GM23338 (cell line): ENCODE data around the gene ABCD1. TPM values are rescaled to one million over a fixed set of nuclear protein-coding genes. Genes with fewer than 3 reads are reported as not detected.

Experiments used
- ATAC-seq: fragments of 200-7000 bp; cut with Tn5 transposase; 3 replicates; pipeline ENCODE4 v1.9.1; 2020
- DNase-seq: peaks from one replicate; pipeline ENCODE4 v3.0.0-alpha.2; 2015; ENCODE audit warnings: low spot score
- H2AFZ ChIP-seq: fragments of 200-600 bp; sonication (generic); 2 replicates; pipeline ENCODE4 v1.8.0; 2016; ENCODE audit warnings: antibody characterized with exemption, mild to moderate bottlenecking, moderate library complexity
- H3F3A ChIP-seq: fragments of 200-600 bp; sonication (generic); replicated peaks from 2 replicates; pipeline ENCODE4 v1.8.0; 2017; ENCODE audit warnings: antibody characterized with exemption, mixed run types, low read depth
- H3K27ac ChIP-seq: fragments of 200-600 bp; sonication (generic); 2 replicates; pipeline ENCODE4 v1.6.1; 2016; ENCODE audit warnings: low read depth
- H3K27me3 ChIP-seq: fragments of 200-600 bp; sonication (generic); 2 replicates; pipeline ENCODE4 v1.8.0; 2016; ENCODE audit warnings: mild to moderate bottlenecking, mixed run types, moderate library complexity; ENCODE audit not compliant: insufficient read depth
- H3K36me3 ChIP-seq: fragments of 200-600 bp; sonication (generic); 2 replicates; pipeline ENCODE4 v1.8.0; 2016; ENCODE audit warnings: mild to moderate bottlenecking; ENCODE audit not compliant: insufficient read depth
- H3K4me1 ChIP-seq: fragments of 200-600 bp; sonication (generic); 2 replicates; pipeline ENCODE4 v1.8.0; 2016; ENCODE audit warnings: mild to moderate bottlenecking, moderate library complexity; ENCODE audit not compliant: insufficient read depth
- H3K4me2 ChIP-seq: fragments of 200-600 bp; sonication (generic); 2 replicates; pipeline ENCODE4 v1.7.1; 2017; ENCODE audit warnings: mixed run types
- H3K4me3 ChIP-seq: fragments of 200-600 bp; sonication (generic); 2 replicates; pipeline ENCODE4 v1.6.1; 2016; ENCODE audit warnings: mixed run types
- H3K79me2 ChIP-seq: fragments of 200-600 bp; sonication (generic); replicated peaks from 2 replicates; pipeline ENCODE4 v1.8.0; 2017; ENCODE audit warnings: mild to moderate bottlenecking; ENCODE audit not compliant: insufficient read depth
- H3K9me2 ChIP-seq: fragments of 200-600 bp; sonication (generic); 2 replicates; pipeline ENCODE4 v1.8.0; 2017; ENCODE audit not compliant: insufficient read depth
- H4K20me1 ChIP-seq: fragments of 200-600 bp; sonication (generic); replicated peaks from 2 replicates; pipeline ENCODE4 v1.8.0; 2017; ENCODE audit warnings: mild to moderate bottlenecking; ENCODE audit not compliant: insufficient read depth
- H3K27ac Mint-ChIP-seq: 2 replicates; pipeline ENCODE4 v1.8.0; 2020; ENCODE audit warnings: inconsistent platforms, mild to moderate bottlenecking, moderate library complexity, mixed read lengths
- H3K27me3 Mint-ChIP-seq: 3 replicates; pipeline ENCODE4 v1.8.0; 2022; ENCODE audit warnings: low read depth, mild to moderate bottlenecking, moderate library complexity, mixed read lengths, inconsistent platforms; ENCODE audit not compliant: insufficient read depth, poor library complexity
- H3K36me3 Mint-ChIP-seq: 3 replicates; pipeline ENCODE4 v1.8.0; 2021; ENCODE audit warnings: low read depth, mild to moderate bottlenecking, inconsistent platforms, moderate library complexity, mixed read lengths
- H3K4me1 Mint-ChIP-seq: 3 replicates; pipeline ENCODE4 v1.8.0; 2020; ENCODE audit warnings: mild to moderate bottlenecking, inconsistent platforms, mixed read lengths
- H3K4me3 Mint-ChIP-seq: 3 replicates; pipeline ENCODE4 v1.8.0; 2021; ENCODE audit warnings: moderate library complexity, mild to moderate bottlenecking, inconsistent platforms, mixed read lengths
- H3K9me3 Mint-ChIP-seq: 3 replicates; pipeline ENCODE4 v1.8.0; 2020; ENCODE audit warnings: moderate library complexity, mild to moderate bottlenecking, inconsistent platforms, mixed read lengths
- CREB1 ChIP-seq: fragments of 250-450 bp; sonication (Bioruptor Pico); IDR thresholded peaks from 2 replicates; pipeline ENCODE4 v1.5.0; 2020; ENCODE audit warnings: low read depth, mild to moderate bottlenecking, moderate library complexity
- EZH2 ChIP-seq: fragments of 200-600 bp; sonication (generic); IDR thresholded peaks from one replicate; pipeline ENCODE4 v1.8.0; 2017; ENCODE audit warnings: antibody characterized with exemption, mild to moderate bottlenecking, low read depth; ENCODE audit not compliant: unreplicated experiment
- EZH2phosphoT487 ChIP-seq: fragments of 200-600 bp; sonication (generic); IDR thresholded peaks from one replicate; pipeline ENCODE4 v1.8.1; 2018; ENCODE audit warnings: antibody characterized with exemption; ENCODE audit not compliant: unreplicated experiment
- NANOG ChIP-seq: IDR thresholded peaks from 2 replicates; pipeline ENCODE4 v1.6.1; 2016; ENCODE audit warnings: antibody characterized with exemption, borderline replicate concordance
- POLR2AphosphoS5 ChIP-seq: IDR thresholded peaks from 2 replicates; pipeline ENCODE4 v1.6.1; 2016; ENCODE audit warnings: antibody characterized with exemption, low read depth
- STAT1 ChIP-seq: IDR thresholded peaks from one replicate; pipeline ENCODE4 v1.6.1; 2016; ENCODE audit warnings: antibody characterized with exemption; ENCODE audit not compliant: unreplicated experiment
- ZNF114 ChIP-seq: fragments of 250-450 bp; sonication (Bioruptor Pico); IDR thresholded peaks from 2 replicates; pipeline ENCODE4 v1.5.0; 2020; ENCODE audit warnings: mild to moderate bottlenecking, moderate library complexity
- ZNF331 ChIP-seq: fragments of 250-450 bp; sonication (Bioruptor Pico); IDR thresholded peaks from 2 replicates; pipeline ENCODE4 v1.5.0; 2020; ENCODE audit warnings: low read depth, mild to moderate bottlenecking, moderate library complexity
- polyA plus RNA-seq: library from polyadenylated mRNA; unstranded; fragments of >200 nt; fragmentation: Nextera tagmentation; extraction: Ambion mirVana; gene quantifications from 2 replicates; pipeline ENCODE4 v1.2.1, GENCODE V29; 2016
- total RNA-seq: library from RNA; depleted of rRNA; stranded (reverse); fragments of >200 nt; shearing (Covaris generic); gene quantifications from 2 replicates; pipeline ENCODE4 v1.2.3, GENCODE V29; 2014
- TF ChIP-seq, protein P1 (sequence below): fragments of 250-450 bp; sonication (Bioruptor Pico); IDR thresholded peaks from 2 replicates; pipeline ENCODE4 v1.5.0; 2020; ENCODE audit warnings: mild to moderate bottlenecking, moderate library complexity
- TF ChIP-seq, protein P2 (sequence below): IDR thresholded peaks from one replicate; pipeline ENCODE4 v1.6.1; 2018; ENCODE audit warnings: antibody characterized with exemption; ENCODE audit not compliant: unreplicated experiment
- TF ChIP-seq, protein P3 (sequence below): IDR thresholded peaks from 2 replicates; pipeline ENCODE4 v1.6.1; 2016; ENCODE audit warnings: antibody characterized with exemption

The ABCD1 gene
- total and polyA plus RNA-seq, 2 experiments from 2014 or later, result 2.4 to 8.9 TPM

DNA sequence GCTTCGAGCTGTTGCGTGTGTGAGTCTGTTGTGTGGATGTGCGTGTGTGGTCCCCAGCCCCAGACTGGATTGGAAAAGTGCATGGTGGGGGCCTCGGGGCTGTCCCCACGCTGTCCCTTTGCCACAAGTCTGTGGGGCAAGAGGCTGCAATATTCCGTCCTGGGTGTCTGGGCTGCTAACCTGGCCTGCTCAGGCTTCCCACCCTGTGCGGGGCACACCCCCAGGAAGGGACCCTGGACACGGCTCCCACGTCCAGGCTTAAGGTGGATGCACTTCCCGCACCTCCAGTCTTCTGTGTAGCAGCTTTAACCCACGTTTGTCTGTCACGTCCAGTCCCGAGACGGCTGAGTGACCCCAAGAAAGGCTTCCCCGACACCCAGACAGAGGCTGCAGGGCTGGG, 28.6 kb upstream of the ABCD1 start:
- Mint-ChIP-seq H3K27ac (no peak overlapping the region), H3K4me1 (peaks cover 3% of the 10 kb centered on the region; the same call in 2 of the 3 replicates), H3K36me3 (peaks cover 26% of the 10 kb centered on the region; the same call in 2 of the 3 replicates), H3K9me3 (peaks cover 3% of the 10 kb centered on the region; the same call in 1 of the 3 replicates), H3K27me3 (peaks cover 9% of the 10 kb centered on the region), H3K4me3 (no peak overlapping the region)
- Histone ChIP-seq H3K4me2 (no peak overlapping the region), H3K27ac (no peak overlapping the region), H3K4me3 (no peak overlapping the region), H3K4me1 (no peaks in the 10 kb centered on the region), H3K27me3 (no peaks in the 10 kb centered on the region), H3F3A (no peaks in the 10 kb centered on the region), H3K9me2 (no peaks in the 10 kb centered on the region), H2AFZ (no peak overlapping the region), H3K36me3 (no peaks in the 10 kb centered on the region), H4K20me1 (no peaks in the 10 kb centered on the region), H3K79me2 (no peaks in the 10 kb centered on the region)
- no peak for TF ChIP-seq CREB1 (CRISPR knock-in tag)
- TF ChIP-seq, protein P1, sequence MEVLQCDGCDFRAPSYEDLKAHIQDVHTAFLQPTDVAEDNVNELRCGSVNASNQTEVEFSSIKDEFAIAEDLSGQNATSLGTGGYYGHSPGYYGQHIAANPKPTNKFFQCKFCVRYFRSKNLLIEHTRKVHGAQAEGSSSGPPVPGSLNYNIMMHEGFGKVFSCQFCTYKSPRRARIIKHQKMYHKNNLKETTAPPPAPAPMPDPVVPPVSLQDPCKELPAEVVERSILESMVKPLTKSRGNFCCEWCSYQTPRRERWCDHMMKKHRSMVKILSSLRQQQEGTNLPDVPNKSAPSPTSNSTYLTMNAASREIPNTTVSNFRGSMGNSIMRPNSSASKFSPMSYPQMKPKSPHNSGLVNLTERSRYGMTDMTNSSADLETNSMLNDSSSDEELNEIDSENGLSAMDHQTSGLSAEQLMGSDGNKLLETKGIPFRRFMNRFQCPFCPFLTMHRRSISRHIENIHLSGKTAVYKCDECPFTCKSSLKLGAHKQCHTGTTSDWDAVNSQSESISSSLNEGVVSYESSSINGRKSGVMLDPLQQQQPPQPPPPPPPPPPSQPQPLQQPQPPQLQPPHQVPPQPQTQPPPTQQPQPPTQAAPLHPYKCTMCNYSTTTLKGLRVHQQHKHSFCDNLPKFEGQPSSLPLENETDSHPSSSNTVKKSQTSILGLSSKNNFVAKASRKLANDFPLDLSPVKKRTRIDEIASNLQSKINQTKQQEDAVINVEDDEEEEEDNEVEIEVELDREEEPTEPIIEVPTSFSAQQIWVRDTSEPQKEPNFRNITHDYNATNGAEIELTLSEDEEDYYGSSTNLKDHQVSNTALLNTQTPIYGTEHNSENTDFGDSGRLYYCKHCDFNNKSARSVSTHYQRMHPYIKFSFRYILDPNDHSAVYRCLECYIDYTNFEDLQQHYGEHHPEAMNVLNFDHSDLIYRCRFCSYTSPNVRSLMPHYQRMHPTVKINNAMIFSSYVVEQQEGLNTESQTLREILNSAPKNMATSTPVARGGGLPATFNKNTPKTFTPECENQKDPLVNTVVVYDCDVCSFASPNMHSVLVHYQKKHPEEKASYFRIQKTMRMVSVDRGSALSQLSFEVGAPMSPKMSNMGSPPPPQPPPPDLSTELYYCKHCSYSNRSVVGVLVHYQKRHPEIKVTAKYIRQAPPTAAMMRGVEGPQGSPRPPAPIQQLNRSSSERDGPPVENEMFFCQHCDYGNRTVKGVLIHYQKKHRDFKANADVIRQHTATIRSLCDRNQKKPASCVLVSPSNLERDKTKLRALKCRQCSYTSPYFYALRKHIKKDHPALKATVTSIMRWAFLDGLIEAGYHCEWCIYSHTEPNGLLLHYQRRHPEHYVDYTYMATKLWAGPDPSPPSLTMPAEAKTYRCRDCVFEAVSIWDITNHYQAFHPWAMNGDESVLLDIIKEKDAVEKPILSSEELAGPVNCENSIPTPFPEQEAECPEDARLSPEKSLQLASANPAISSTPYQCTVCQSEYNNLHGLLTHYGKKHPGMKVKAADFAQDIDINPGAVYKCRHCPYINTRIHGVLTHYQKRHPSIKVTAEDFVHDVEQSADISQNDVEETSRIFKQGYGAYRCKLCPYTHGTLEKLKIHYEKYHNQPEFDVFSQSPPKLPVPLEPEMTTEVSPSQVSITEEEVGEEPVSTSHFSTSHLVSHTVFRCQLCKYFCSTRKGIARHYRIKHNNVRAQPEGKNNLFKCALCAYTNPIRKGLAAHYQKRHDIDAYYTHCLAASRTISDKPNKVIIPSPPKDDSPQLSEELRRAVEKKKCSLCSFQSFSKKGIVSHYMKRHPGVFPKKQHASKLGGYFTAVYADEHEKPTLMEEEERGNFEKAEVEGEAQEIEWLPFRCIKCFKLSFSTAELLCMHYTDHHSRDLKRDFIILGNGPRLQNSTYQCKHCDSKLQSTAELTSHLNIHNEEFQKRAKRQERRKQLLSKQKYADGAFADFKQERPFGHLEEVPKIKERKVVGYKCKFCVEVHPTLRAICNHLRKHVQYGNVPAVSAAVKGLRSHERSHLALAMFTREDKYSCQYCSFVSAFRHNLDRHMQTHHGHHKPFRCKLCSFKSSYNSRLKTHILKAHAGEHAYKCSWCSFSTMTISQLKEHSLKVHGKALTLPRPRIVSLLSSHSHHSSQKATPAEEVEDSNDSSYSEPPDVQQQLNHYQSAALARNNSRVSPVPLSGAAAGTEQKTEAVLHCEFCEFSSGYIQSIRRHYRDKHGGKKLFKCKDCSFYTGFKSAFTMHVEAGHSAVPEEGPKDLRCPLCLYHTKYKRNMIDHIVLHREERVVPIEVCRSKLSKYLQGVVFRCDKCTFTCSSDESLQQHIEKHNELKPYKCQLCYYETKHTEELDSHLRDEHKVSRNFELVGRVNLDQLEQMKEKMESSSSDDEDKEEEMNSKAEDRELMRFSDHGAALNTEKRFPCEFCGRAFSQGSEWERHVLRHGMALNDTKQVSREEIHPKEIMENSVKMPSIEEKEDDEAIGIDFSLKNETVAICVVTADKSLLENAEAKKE (CRISPR knock-in tag), result no peak
- TF ChIP-seq, protein P2, sequence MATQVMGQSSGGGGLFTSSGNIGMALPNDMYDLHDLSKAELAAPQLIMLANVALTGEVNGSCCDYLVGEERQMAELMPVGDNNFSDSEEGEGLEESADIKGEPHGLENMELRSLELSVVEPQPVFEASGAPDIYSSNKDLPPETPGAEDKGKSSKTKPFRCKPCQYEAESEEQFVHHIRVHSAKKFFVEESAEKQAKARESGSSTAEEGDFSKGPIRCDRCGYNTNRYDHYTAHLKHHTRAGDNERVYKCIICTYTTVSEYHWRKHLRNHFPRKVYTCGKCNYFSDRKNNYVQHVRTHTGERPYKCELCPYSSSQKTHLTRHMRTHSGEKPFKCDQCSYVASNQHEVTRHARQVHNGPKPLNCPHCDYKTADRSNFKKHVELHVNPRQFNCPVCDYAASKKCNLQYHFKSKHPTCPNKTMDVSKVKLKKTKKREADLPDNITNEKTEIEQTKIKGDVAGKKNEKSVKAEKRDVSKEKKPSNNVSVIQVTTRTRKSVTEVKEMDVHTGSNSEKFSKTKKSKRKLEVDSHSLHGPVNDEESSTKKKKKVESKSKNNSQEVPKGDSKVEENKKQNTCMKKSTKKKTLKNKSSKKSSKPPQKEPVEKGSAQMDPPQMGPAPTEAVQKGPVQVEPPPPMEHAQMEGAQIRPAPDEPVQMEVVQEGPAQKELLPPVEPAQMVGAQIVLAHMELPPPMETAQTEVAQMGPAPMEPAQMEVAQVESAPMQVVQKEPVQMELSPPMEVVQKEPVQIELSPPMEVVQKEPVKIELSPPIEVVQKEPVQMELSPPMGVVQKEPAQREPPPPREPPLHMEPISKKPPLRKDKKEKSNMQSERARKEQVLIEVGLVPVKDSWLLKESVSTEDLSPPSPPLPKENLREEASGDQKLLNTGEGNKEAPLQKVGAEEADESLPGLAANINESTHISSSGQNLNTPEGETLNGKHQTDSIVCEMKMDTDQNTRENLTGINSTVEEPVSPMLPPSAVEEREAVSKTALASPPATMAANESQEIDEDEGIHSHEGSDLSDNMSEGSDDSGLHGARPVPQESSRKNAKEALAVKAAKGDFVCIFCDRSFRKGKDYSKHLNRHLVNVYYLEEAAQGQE, result no peak
- TF ChIP-seq EZH2phosphoT487, result no peak
- TF ChIP-seq STAT1, result no peak
- TF ChIP-seq, protein P3, sequence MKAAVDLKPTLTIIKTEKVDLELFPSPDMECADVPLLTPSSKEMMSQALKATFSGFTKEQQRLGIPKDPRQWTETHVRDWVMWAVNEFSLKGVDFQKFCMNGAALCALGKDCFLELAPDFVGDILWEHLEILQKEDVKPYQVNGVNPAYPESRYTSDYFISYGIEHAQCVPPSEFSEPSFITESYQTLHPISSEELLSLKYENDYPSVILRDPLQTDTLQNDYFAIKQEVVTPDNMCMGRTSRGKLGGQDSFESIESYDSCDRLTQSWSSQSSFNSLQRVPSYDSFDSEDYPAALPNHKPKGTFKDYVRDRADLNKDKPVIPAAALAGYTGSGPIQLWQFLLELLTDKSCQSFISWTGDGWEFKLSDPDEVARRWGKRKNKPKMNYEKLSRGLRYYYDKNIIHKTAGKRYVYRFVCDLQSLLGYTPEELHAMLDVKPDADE, result no peak
- no peak for TF ChIP-seq POLR2AphosphoS5
- no peak for TF ChIP-seq ZNF331 (CRISPR knock-in tag)
- no peak for TF ChIP-seq EZH2
- TF ChIP-seq ZNF114 (CRISPR knock-in tag), result no peak
- TF ChIP-seq NANOG, result no peak
- ATAC-seq, result no peak
- no peak for DNase-seq
